ENCODE results near the gene LPIN3. TPM values are rescaled to one million over a fixed set of nuclear protein-coding genes. Genes with fewer than 3 reads are reported as not detected.

Gene LPIN3
- total RNA-seq, 1 experiment from 2014 or later = 3.8 TPM

- H3K4me1 Mint-ChIP-seq = peaks cover 10 to 11% of the 10 kb centered on the region in 2 experiments
- Histone ChIP-seq H4K5ac (ENCODE audit: insufficient read length, low read depth, low read length) (no peak overlapping the region), H3K4me1 (ENCODE audit: insufficient read depth, low read length) (no peaks in the 10 kb centered on the region), H2BK12ac (ENCODE audit: insufficient read length, low read depth, low read length) (no peak overlapping the region), H2BK15ac (ENCODE audit: low read depth, low read length) (no peak overlapping the region), H3K18ac (ENCODE audit: insufficient read length, low read depth, low read length) (no peak overlapping the region), H3K23me2 (ENCODE audit: insufficient read length, low read depth, low read length, poor library complexity, severe bottlenecking) (peaks cover 3% of the 10 kb centered on the region), H4K91ac (ENCODE audit: insufficient read length, low read depth, low read length) (no peak overlapping the region), H3K9ac (ENCODE audit: extremely low read depth, insufficient read length, low read length) (no peak overlapping the region), H2AK5ac (ENCODE audit: insufficient read length, low read length) (no peak overlapping the region), H3K9me3 (ENCODE audit: control insufficient read depth, low read depth, low read length) (peaks cover under 1% of the 10 kb centered on the region), H2BK20ac (ENCODE audit: low read depth, low read length, poor library complexity, severe bottlenecking) (no peak overlapping the region), H4K8ac (replicated peaks; ENCODE audit: insufficient read length, low read depth, low read length) (no peak overlapping the region), H3K23ac (ENCODE audit: insufficient read length, low read depth, low read length) (no peak overlapping the region), H3K56ac (ENCODE audit: insufficient read length, low read depth, low read length) (no peak overlapping the region), H2AFZ (ENCODE audit: low read length) (no peak overlapping the region), H4K20me1 (ENCODE audit: control insufficient read depth, insufficient read depth, insufficient read length) (no peaks in the 10 kb centered on the region), H3K4ac (ENCODE audit: low read depth, low read length) (no peak overlapping the region), H3K27me3 (ENCODE audit: insufficient read depth, low read length) (peaks cover 19% of the 10 kb centered on the region), H3K4me2 (ENCODE audit: insufficient read depth, insufficient read length, low read length) (peak overlapping the region; percentile 20), H3T11ph (ENCODE audit: low read length) (no peak overlapping the region), H3K79me1 (ENCODE audit: insufficient read depth, low read depth, low read length, poor library complexity, severe bottlenecking) (no peaks in the 10 kb centered on the region), H3K14ac (ENCODE audit: insufficient read depth, low read length) (no peak overlapping the region), H3K27ac (ENCODE audit: insufficient read length, low read depth, low read length) (no peak overlapping the region), H2BK5ac (ENCODE audit: insufficient read length, low read length) (no peak overlapping the region), H3K79me2 (ENCODE audit: insufficient read depth, low read length) (no peaks in the 10 kb centered on the region), H2BK120ac (ENCODE audit: low read depth, low read length, poor library complexity, severe bottlenecking) (no peak overlapping the region)
- no peak overlapping the region for H3K27ac Mint-ChIP-seq
- TF ChIP-seq CTCF (conservative IDR thresholded peaks at IDR 0.05) = no peak
- H3K9me3 Mint-ChIP-seq = peaks cover 1 to 3% of the 10 kb centered on the region in 2 experiments; a peak in 4 of 5 replicates
- peak overlapping the region; percentile 53 to 74 for H3K4me3 Mint-ChIP-seq
- DNase-seq = peak; percentile 46
- peaks cover 0 to under 1% (median 0%) of the 10 kb centered on the region in 3 experiments; a peak in 4 of 7 replicates for H3K36me3 Mint-ChIP-seq (ENCODE audit: insufficient read depth in 1 of 3, low read depth in 3 of 3)
- no CpG with 5 or more reads among the region's 76 CpGs for WGBS (ENCODE audit: extremely low coverage, insufficient read length, low lambda C conversion rate)
- peaks cover 52% of the 10 kb centered on the region for H3K27me3 Mint-ChIP-seq (ENCODE audit: low read depth)
These were observed 25.3 kb downstream of the LPIN3 start for GRCh38 chr20:41365777-41366545.

Data from H9 (cell line).